ENCODE data around the gene AGMO.

DNA sequence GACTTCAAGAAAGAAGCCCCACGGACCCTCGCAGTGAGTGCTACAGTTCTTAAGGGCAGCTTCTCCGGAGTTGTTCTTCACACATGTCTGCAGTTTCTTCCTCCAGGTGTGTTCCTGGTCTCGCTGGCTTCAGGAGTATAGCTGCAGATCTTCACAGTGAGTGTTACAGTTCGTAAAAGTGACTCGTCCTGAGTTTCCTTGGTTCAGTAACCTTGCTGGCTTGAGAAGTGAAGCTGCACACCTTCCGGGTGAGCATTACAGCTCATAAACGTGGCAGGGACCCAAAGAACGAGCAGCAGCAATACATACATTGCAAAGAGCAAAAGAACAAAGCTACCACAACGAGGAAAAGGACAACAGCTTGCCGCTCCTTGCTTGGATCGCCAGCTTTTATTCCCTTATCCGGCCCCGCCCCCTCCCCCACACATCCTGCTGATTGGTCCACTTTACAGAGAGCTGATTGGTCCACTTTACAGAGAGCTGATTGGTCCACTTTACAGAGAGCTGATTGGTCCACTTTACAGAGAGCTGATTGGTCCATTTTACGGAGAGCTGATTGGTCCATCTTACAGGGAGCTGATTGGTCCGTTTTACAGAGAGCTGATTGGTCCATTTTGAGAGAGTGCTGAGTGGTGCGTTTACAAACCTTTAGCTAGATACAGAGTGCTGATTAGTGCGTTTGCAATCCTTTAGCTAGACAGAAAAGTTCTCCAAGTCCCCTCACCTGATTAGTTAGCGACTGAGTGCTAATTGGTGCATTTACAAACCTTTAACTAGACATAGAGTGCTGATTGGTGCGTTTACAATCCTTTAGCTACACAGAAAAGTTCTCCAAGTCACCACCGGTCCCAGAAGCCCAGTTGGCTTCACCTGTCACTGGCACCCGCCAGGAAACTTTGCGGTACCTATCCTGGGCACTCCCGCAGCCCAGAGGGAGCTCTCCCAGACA is 165.3 kb downstream of the AGMO start:
- TF ChIP-seq, protein P1, sequence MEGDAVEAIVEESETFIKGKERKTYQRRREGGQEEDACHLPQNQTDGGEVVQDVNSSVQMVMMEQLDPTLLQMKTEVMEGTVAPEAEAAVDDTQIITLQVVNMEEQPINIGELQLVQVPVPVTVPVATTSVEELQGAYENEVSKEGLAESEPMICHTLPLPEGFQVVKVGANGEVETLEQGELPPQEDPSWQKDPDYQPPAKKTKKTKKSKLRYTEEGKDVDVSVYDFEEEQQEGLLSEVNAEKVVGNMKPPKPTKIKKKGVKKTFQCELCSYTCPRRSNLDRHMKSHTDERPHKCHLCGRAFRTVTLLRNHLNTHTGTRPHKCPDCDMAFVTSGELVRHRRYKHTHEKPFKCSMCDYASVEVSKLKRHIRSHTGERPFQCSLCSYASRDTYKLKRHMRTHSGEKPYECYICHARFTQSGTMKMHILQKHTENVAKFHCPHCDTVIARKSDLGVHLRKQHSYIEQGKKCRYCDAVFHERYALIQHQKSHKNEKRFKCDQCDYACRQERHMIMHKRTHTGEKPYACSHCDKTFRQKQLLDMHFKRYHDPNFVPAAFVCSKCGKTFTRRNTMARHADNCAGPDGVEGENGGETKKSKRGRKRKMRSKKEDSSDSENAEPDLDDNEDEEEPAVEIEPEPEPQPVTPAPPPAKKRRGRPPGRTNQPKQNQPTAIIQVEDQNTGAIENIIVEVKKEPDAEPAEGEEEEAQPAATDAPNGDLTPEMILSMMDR (IDR thresholded peaks at IDR 0.05; ENCODE audit: low read depth, low read length): no peak
- no peak for TF ChIP-seq EZH2phosphoT487 (IDR thresholded peaks at IDR 0.05; ENCODE audit: low read depth)

Data from OCI-LY3 (cell line).